Measurements from ENCODE around the gene NDUFAF3.

DNA sequence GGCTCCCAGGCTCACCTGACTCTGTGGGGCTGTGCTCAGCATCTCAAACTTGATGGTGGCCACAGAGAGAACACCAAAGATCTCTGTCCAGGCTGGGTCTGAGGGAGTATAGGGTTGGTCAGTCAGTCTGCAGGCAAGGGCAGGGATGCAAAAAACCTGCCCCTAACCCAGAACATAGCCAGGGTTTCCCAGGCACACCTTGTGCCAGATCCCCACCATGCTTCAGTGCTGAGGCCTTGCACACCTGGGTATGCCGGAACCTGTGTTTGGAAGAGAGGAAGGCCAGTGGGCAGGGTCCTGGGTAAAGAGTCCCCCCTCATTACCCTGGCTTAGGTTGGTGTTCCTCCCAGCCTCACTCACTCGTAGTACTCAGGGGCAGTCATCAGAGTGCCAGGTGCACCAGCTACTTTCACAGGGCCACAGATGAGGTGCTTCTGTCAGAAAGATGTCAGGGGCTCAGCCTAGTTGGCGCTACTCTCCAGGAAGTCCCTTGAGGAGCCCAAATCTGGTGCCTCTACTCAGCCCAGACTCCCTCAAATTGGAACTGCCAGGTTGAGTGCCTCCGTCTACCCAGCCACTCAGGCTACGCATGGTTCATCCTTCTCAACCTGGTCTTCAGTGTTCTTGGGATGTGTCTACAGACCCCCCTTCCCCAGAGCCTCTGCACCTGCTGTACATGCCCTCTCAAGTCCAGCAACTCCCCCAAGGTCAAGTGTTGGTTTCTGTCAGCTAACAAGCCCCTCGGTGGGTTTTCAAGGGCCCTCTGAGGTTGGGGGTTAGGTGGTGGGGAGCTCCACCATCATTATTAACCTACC lies 5.3 kb upstream of the NDUFAF3 start:
- TF ChIP-seq, protein P1, sequence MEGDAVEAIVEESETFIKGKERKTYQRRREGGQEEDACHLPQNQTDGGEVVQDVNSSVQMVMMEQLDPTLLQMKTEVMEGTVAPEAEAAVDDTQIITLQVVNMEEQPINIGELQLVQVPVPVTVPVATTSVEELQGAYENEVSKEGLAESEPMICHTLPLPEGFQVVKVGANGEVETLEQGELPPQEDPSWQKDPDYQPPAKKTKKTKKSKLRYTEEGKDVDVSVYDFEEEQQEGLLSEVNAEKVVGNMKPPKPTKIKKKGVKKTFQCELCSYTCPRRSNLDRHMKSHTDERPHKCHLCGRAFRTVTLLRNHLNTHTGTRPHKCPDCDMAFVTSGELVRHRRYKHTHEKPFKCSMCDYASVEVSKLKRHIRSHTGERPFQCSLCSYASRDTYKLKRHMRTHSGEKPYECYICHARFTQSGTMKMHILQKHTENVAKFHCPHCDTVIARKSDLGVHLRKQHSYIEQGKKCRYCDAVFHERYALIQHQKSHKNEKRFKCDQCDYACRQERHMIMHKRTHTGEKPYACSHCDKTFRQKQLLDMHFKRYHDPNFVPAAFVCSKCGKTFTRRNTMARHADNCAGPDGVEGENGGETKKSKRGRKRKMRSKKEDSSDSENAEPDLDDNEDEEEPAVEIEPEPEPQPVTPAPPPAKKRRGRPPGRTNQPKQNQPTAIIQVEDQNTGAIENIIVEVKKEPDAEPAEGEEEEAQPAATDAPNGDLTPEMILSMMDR (IDR thresholded peaks at IDR 0.05), result no peak
- TF ChIP-seq EP300 (IDR thresholded peaks at IDR 0.05), result no peak

Data from tibial nerve (tissue), 4 donors.